Measurements from ENCODE around the gene IPO4. TPM values are rescaled to one million over a fixed set of nuclear protein-coding genes. Genes with fewer than 3 reads are reported as not detected.

IPO4 gene
- total and polyA plus RNA-seq, 2 of the 13 experiments (the other 11 are each of a cell fraction or from before 2014, with no cell fraction given), result 39.0 to 179 TPM

- TF ChIP-seq AHDC1 (CRISPR knock-in tag; IDR thresholded peaks at IDR 0.05; ENCODE audit: borderline replicate concordance), result no peak
- TF ChIP-seq PCBP1 (IDR thresholded peaks at IDR 0.05; ENCODE audit: borderline replicate concordance, low read depth, low read length), result no peak
- peak; percentile 72 for TF ChIP-seq DBP (CRISPR knock-in tag; IDR thresholded peaks at IDR 0.05; ENCODE audit: not compliant biosample characterization)
- peak; percentile 68 for TF ChIP-seq ETV6 (CRISPR knock-in tag; conservative IDR thresholded peaks at IDR 0.05)
- peak; percentile 52 for TF ChIP-seq THAP9 (CRISPR knock-in tag; IDR thresholded peaks at IDR 0.05; ENCODE audit: borderline replicate concordance)
- no peak; the same call in 1 of the 2 replicates for TF ChIP-seq ZHX2 (IDR thresholded peaks at IDR 0.05; ENCODE audit: low read depth)
- TF ChIP-seq ZHX2 (CRISPR knock-in tag; IDR thresholded peaks at IDR 0.05; ENCODE audit: borderline replicate concordance), result no peak
- no peak for TF ChIP-seq JARID2 (CRISPR knock-in tag; IDR thresholded peaks at IDR 0.05; ENCODE audit: insufficient replicate concordance)
Observed at GRCh38 chr14:24146978-24147760, 41.4 kb downstream of the IPO4 start, which contains the start of gene RNF31 (continued).

Measured in HepG2 (cell line).